Left renal cortex interstitium (tissue), 4 donors: ENCODE results near the gene CYP4F2. TPM values are rescaled to one million over a fixed set of nuclear protein-coding genes. Genes with fewer than 3 reads are reported as not detected.
A peak's percentile ranks its signal among the peaks of the same experiment; 100 is the strongest.
"Not testable (repeated sequence)": the region's sequence is repeated elsewhere in the genome, so short reads cannot be mapped to it uniquely, and the experiment has no call there.

ENCODE experiments used
- DNase-seq, 4 donors: peaks; one replicate each; pipeline ENCODE4 v3.0.0-alpha.2; 2013; ENCODE audit warnings: low read depth in 4 of 4, low spot score in 2 of 4, missing footprints in 1 of 4
- polyA plus RNA-seq, 4 donors: library from polyadenylated mRNA; unstranded; fragments of 120-200 nt; gene quantifications; one replicate each; pipeline ENCODE4 v1.2.1, GENCODE V29; 2013; ENCODE audit not compliant: insufficient read length in 4 of 4

CYP4F2 gene
- polyA plus RNA-seq, 4 donors = 0.13 to 0.42 (median 0.30) TPM

- DNase-seq = no peak
Measured at GRCh38 chr19:15900504-15900903, 2.6 kb upstream of the CYP4F2 start.

- not testable (repeated sequence) for DNase-seq
Measured at GRCh38 chr19:15900032-15900431, 2.2 kb upstream of the CYP4F2 start.

GRCh38 chr19:15899561-15899960 lies 1.7 kb upstream of the CYP4F2 start:
- not testable (repeated sequence) for DNase-seq

- DNase-seq = no peak
Measured at GRCh38 chr19:15897026-15897737, 692 bp downstream of the CYP4F2 start.

- DNase-seq = no peak
Measured at GRCh38 chr19:15895876-15896430, 1.9 kb downstream of the CYP4F2 start.

- DNase-seq = no peak
Measured at GRCh38 chr19:15894359-15894758, 3.5 kb downstream of the CYP4F2 start.

GRCh38 chr19:15893477-15893876 lies 4.4 kb downstream of the CYP4F2 start:
- DNase-seq = no peak

- DNase-seq = no peak
Measured at GRCh38 chr19:15892012-15892411, 5.9 kb downstream of the CYP4F2 start.

- no peak for DNase-seq
Measured at GRCh38 chr19:15891434-15891833, 6.4 kb downstream of the CYP4F2 start.

- not testable (repeated sequence) for DNase-seq
Measured at GRCh38 chr19:15889339-15889738, 8.5 kb downstream of the CYP4F2 start.

- no peak for DNase-seq
Measured at GRCh38 chr19:15885919-15886318, 12.0 kb downstream of the CYP4F2 start.

GRCh38 chr19:15885167-15885566 lies 12.7 kb downstream of the CYP4F2 start:
- DNase-seq = no peak

- DNase-seq = not testable (repeated sequence)
Measured at GRCh38 chr19:15883329-15883728, 14.5 kb downstream of the CYP4F2 start.

- no peak for DNase-seq
Measured at GRCh38 chr19:15874821-15875474, 22.9 kb downstream of the CYP4F2 start.

GRCh38 chr19:15873771-15874170 lies 24.1 kb downstream of the CYP4F2 start:
- DNase-seq = not testable (repeated sequence)

- no peak for DNase-seq
Measured at GRCh38 chr19:15871570-15871969, 26.3 kb downstream of the CYP4F2 start.

GRCh38 chr19:15869873-15870272 lies 28.0 kb downstream of the CYP4F2 start:
- no peak for DNase-seq

GRCh38 chr19:15869109-15869555 lies 28.7 kb downstream of the CYP4F2 start:
- peak in 1 of 4 donors; percentile 4 for DNase-seq

- DNase-seq = no peak
Measured at GRCh38 chr19:15866636-15867035, 31.2 kb downstream of the CYP4F2 start.

- DNase-seq = no peak
Measured at GRCh38 chr19:15864824-15865223, 33.0 kb downstream of the CYP4F2 start.

- no peak for DNase-seq
Measured at GRCh38 chr19:15863272-15863671, 34.6 kb downstream of the CYP4F2 start.

- DNase-seq = no peak
Measured at GRCh38 chr19:15862444-15862843, 35.4 kb downstream of the CYP4F2 start.
